H1 (cell line): Measurements from ENCODE around the gene TTC28. TPM values are rescaled to one million over a fixed set of nuclear protein-coding genes. Genes with fewer than 3 reads are reported as not detected.

ENCODE experiments used
- CTCF ChIA-PET: fragments of 300-600 bp; sonication (Branson Sonifier 250); formaldehyde crosslinking; loops from one replicate; lab custom pipeline; 2021; ENCODE audit not compliant: partially characterized antibody; lab: Charles Lee
- POLR2A ChIA-PET: fragments of 300-600 bp; sonication (Branson Sonifier 250); formaldehyde crosslinking; loops from one replicate; lab custom pipeline; 2021; ENCODE audit warnings: inconsistent platforms; ENCODE audit not compliant: partially characterized antibody; lab: Charles Lee
- DNase-seq, 2 experiments: peaks; one replicate each; pipeline versions ENCODE4 v3.0.0 to v3.0.0-alpha.2; 2010 to 2022; ENCODE audit warnings: low spot score in 2 of 2, low read depth in 1 of 2, mixed read lengths in 1 of 2
- FAIRE-seq: peaks from 2 replicates; lab custom pipeline; 2011; peaks lifted over from hg19 to GRCh38; lab: Jason Lieb, UNC
- H2AFZ ChIP-seq: 2 replicates; pipeline ENCODE4 v1.8.1; 2012; ENCODE audit warnings: low read length, inconsistent platforms
- H2AK5ac ChIP-seq: 2 replicates; pipeline ENCODE4 v1.6.1; 2013; ENCODE audit warnings: low read depth, low read length
- H2BK120ac ChIP-seq: replicated peaks from 2 replicates; pipeline ENCODE3; 2013; ENCODE audit warnings: low read depth, low read length, inconsistent platforms
- H2BK12ac ChIP-seq: 2 replicates; pipeline ENCODE4 v1.6.1; 2013; ENCODE audit warnings: low read depth, low read length
- H2BK15ac ChIP-seq: 2 replicates; pipeline ENCODE4 v1.6.1; 2013; ENCODE audit warnings: low read length
- H2BK20ac ChIP-seq: 2 replicates; pipeline ENCODE4 v1.6.1; 2013; ENCODE audit warnings: low read length
- H2BK5ac ChIP-seq: 2 replicates; pipeline ENCODE4 v1.6.1; 2013; ENCODE audit warnings: low read depth, low read length
- H3K14ac ChIP-seq: 2 replicates; pipeline ENCODE4 v1.6.1; 2013; ENCODE audit warnings: inconsistent platforms; ENCODE audit not compliant: insufficient read length
- H3K18ac ChIP-seq: 2 replicates; pipeline ENCODE4 v1.6.1; 2013; ENCODE audit warnings: low read length; ENCODE audit errors: extremely low read depth
- H3K23ac ChIP-seq: 2 replicates; pipeline ENCODE4 v1.6.1; 2013; ENCODE audit warnings: inconsistent platforms; ENCODE audit not compliant: insufficient read length
- H3K23me2 ChIP-seq: 2 replicates; pipeline ENCODE4 v1.6.1; 2013; ENCODE audit warnings: low read depth, low read length
- H3K27ac ChIP-seq: 2 replicates; pipeline ENCODE4 v1.6.1; 2011; ENCODE audit warnings: low read depth, low read length, inconsistent platforms
- H3K27me3 ChIP-seq, 4 experiments: replicated peaks in 1 of 4; 1 replicate in 1 of 4; 2 replicates in 3 of 4; pipeline versions ENCODE4 v1.6.1 to v1.8.1; 2011 to 2013; ENCODE audit warnings: low read length in 3 of 4, mild to moderate bottlenecking in 3 of 4, inconsistent platforms in 2 of 4, mixed read lengths in 2 of 4, moderate library complexity in 1 of 4; ENCODE audit not compliant: control insufficient read depth in 3 of 4, insufficient read depth in 3 of 4; ENCODE audit errors: extremely low read depth in 1 of 4
- H3K36me3 ChIP-seq, 4 experiments: 2 replicates each; pipeline versions ENCODE4 v1.6.1 to v1.8.1; 2011 to 2013; ENCODE audit warnings: mild to moderate bottlenecking in 4 of 4, low read length in 3 of 4, moderate library complexity in 2 of 4, control low read depth in 1 of 4, inconsistent platforms in 1 of 4; ENCODE audit not compliant: insufficient read depth in 4 of 4, control insufficient read depth in 2 of 4
- H3K4ac ChIP-seq: replicated peaks from 2 replicates; pipeline ENCODE3; 2013; ENCODE audit warnings: low read length, low read depth, mixed read lengths, inconsistent platforms; ENCODE audit not compliant: insufficient read length
- H3K4me1 ChIP-seq, 4 experiments: replicated peaks in 1 of 4; 1 replicate in 1 of 4; 2 replicates in 3 of 4; pipeline versions ENCODE4 v1.6.1 to v1.8.1; 2011 to 2013; ENCODE audit warnings: low read length in 3 of 4, inconsistent platforms in 2 of 4, mixed read lengths in 1 of 4; ENCODE audit not compliant: insufficient read depth in 4 of 4, control insufficient read depth in 3 of 4
- H3K4me2 ChIP-seq, 2 experiments: 2 replicates each; pipeline versions ENCODE4 v1.6.1 to v1.8.1; 2011 to 2013; ENCODE audit warnings: low read depth in 2 of 2, low read length in 2 of 2, control low read depth in 1 of 2, inconsistent platforms in 1 of 2, mild to moderate bottlenecking in 1 of 2; ENCODE audit not compliant: insufficient read depth in 1 of 2
- H3K4me3 ChIP-seq, 4 experiments: fragments of 200-600, 300-600 bp in 1 of 4; sonication (generic), shearing (Covaris generic), sonication (Bioruptor Twin) in 1 of 4; 2 replicates each; pipeline versions ENCODE4 v1.5.1 to v1.8.1; 2011 to 2016; ENCODE audit warnings: low read length in 4 of 4, low read depth in 3 of 4, control low read depth in 2 of 4, inconsistent platforms in 2 of 4, mild to moderate bottlenecking in 2 of 4, mixed read lengths in 1 of 4, moderate library complexity in 1 of 4; ENCODE audit not compliant: insufficient read depth in 2 of 4; ENCODE audit errors: extremely low read depth in 1 of 4
- H3K56ac ChIP-seq: replicated peaks from 2 replicates; pipeline ENCODE3; 2013; ENCODE audit warnings: low read depth, mild to moderate bottlenecking, mixed read lengths, low read length, inconsistent platforms; ENCODE audit not compliant: insufficient read length
- H3K79me1 ChIP-seq: 2 replicates; pipeline ENCODE4 v1.6.1; 2013; ENCODE audit warnings: low read depth, low read length, control low read depth
- H3K79me2 ChIP-seq, 2 experiments: 2 replicates each; pipeline versions ENCODE4 v1.6.1 to v1.8.1; 2012 to 2013; ENCODE audit warnings: low read length in 2 of 2, mild to moderate bottlenecking in 2 of 2, inconsistent platforms in 1 of 2; ENCODE audit not compliant: insufficient read depth in 2 of 2, control insufficient read depth in 1 of 2
- H3K9ac ChIP-seq, 4 experiments: replicated peaks in 1 of 4; 1 replicate in 1 of 4; 2 replicates in 3 of 4; pipeline versions ENCODE4 v1.6.1 to v1.8.1; 2011 to 2013; ENCODE audit warnings: low read depth in 3 of 4, low read length in 3 of 4, control low read depth in 2 of 4, mild to moderate bottlenecking in 2 of 4, moderate library complexity in 2 of 4, inconsistent platforms in 1 of 4; ENCODE audit errors: extremely low read depth in 1 of 4
- H3K9me3 ChIP-seq, 2 experiments: 2 replicates each; pipeline versions ENCODE4 v1.6.1 to v1.8.1; 2012 to 2013; ENCODE audit warnings: mild to moderate bottlenecking in 2 of 2, moderate library complexity in 2 of 2, control low read depth in 1 of 2, inconsistent platforms in 1 of 2, low read depth in 1 of 2, low read length in 1 of 2, mixed read lengths in 1 of 2; ENCODE audit not compliant: insufficient read depth in 2 of 2
- H4K20me1 ChIP-seq, 2 experiments: replicated peaks in 1 of 2; 2 replicates each; pipeline versions ENCODE3 to v1.8.1; 2011 to 2013; ENCODE audit warnings: inconsistent platforms in 2 of 2, low read length in 2 of 2, mild to moderate bottlenecking in 1 of 2; ENCODE audit not compliant: insufficient read depth in 2 of 2, control insufficient read depth in 1 of 2
- H4K5ac ChIP-seq: 2 replicates; pipeline ENCODE4 v1.6.1; 2013; ENCODE audit warnings: low read length, low read depth, mixed read lengths, inconsistent platforms; ENCODE audit not compliant: insufficient read length
- H4K8ac ChIP-seq: 2 replicates; pipeline ENCODE4 v1.8.0; 2013; ENCODE audit warnings: mild to moderate bottlenecking, moderate library complexity, low read length, inconsistent platforms; ENCODE audit not compliant: insufficient read depth; ENCODE audit errors: extremely low read depth
- H4K91ac ChIP-seq: replicated peaks from 2 replicates; pipeline ENCODE3; 2013; ENCODE audit warnings: low read length, mixed read lengths, inconsistent platforms; ENCODE audit not compliant: insufficient read length
- BCL11A ChIP-seq, 2 experiments: IDR thresholded peaks; one replicate each; pipeline ENCODE4 v1.6.1; 2011; ENCODE audit warnings: low read depth in 2 of 2, low read length in 2 of 2, mild to moderate bottlenecking in 2 of 2
- CEBPB ChIP-seq: IDR thresholded peaks from 2 replicates; pipeline ENCODE4 v1.6.1; 2012; ENCODE audit warnings: low read depth, low read length
- FOSL1 ChIP-seq: IDR thresholded peaks from 2 replicates; pipeline ENCODE4 v1.6.1; 2011; ENCODE audit warnings: mild to moderate bottlenecking, low read depth, low read length, moderate library complexity; ENCODE audit not compliant: insufficient read depth
- KDM4A ChIP-seq: IDR thresholded peaks from one replicate; pipeline ENCODE4 v1.7.1; 2012; ENCODE audit warnings: low read depth, mild to moderate bottlenecking, moderate library complexity, low read length, inconsistent platforms; ENCODE audit not compliant: severe bottlenecking
- NANOG ChIP-seq: IDR thresholded peaks from 2 replicates; pipeline ENCODE4 v1.6.1; 2011; ENCODE audit warnings: low read length, low read depth, mild to moderate bottlenecking, inconsistent platforms; ENCODE audit not compliant: insufficient read depth, poor library complexity, severe bottlenecking
- PHF8 ChIP-seq: fragments of 200-600 bp; sonication (generic); conservative IDR thresholded peaks from 2 replicates; pipeline ENCODE4 v1.7.1; 2012; ENCODE audit warnings: low read depth, mild to moderate bottlenecking, inconsistent platforms, low read length, moderate library complexity
- POLR2AphosphoS5 ChIP-seq: IDR thresholded peaks from 2 replicates; pipeline ENCODE4 v1.6.1; 2011; ENCODE audit warnings: low read depth, low read length
- RAD21 ChIP-seq, 2 experiments: IDR thresholded peaks in 1 of 2; conservative IDR thresholded peaks in 1 of 2; 2 replicates each; pipeline ENCODE4 v1.6.1; 2011; ENCODE audit warnings: low read depth in 2 of 2, low read length in 2 of 2, improper control_type of control experiment in 1 of 2, inconsistent platforms in 1 of 2, mild to moderate bottlenecking in 1 of 2, moderate library complexity in 1 of 2
- RNF2 ChIP-seq: fragments of 200-900, 300-1000 bp; sonication (generic); IDR thresholded peaks from 2 replicates; pipeline ENCODE4 v1.7.1; 2016; ENCODE audit warnings: borderline replicate concordance, low read depth, mild to moderate bottlenecking, antibody characterized with exemption, low read length; ENCODE audit not compliant: poor library complexity, severe bottlenecking; ENCODE audit errors: missing control alignments
- RXRA ChIP-seq: IDR thresholded peaks from 2 replicates; pipeline ENCODE4 v1.6.1; 2011; ENCODE audit warnings: low read depth, mild to moderate bottlenecking, low read length, moderate library complexity; ENCODE audit not compliant: insufficient read depth
- SP4 ChIP-seq: IDR thresholded peaks from 2 replicates; pipeline ENCODE4 v1.6.1; 2012; ENCODE audit warnings: low read length, inconsistent platforms
- YY1 ChIP-seq: IDR thresholded peaks from 2 replicates; pipeline ENCODE4 v1.6.1; 2011; ENCODE audit warnings: low read depth, mild to moderate bottlenecking, low read length
- ZNF274 ChIP-seq: IDR thresholded peaks from 2 replicates; pipeline ENCODE4 v1.7.0; 2012; ENCODE audit warnings: low read length, borderline replicate concordance; ENCODE audit errors: extremely low read depth
- WGBS, 2 experiments: shearing (Covaris generic) in 1 of 2; methylation state at CpG; one replicate each; pipeline versions ENCODE4 v1.1.6 to v1.1.7; 2013 to 2015; ENCODE audit warnings: low lambda C conversion rate in 2 of 2, mixed read lengths in 2 of 2, inconsistent platforms in 1 of 2, low coverage in 1 of 2, missing lambda C conversion rate in 1 of 2; ENCODE audit not compliant: insufficient replicate concordance in 2 of 2, insufficient coverage in 1 of 2, insufficient read length in 1 of 2; ENCODE audit errors: extremely low coverage in 1 of 2, missing lambda C conversion rate in 1 of 2; 5-methylcytosine and 5-hydroxymethylcytosine counted together
- polyA plus RNA-seq, 7 experiments: library from polyadenylated mRNA; depleted of rRNA in 3 of 7; stranded (reverse) in 5 of 7; unstranded in 2 of 7; fragments of >200 nt in 5 of 7; fragments of 200-250 nt in 2 of 7; gene quantifications; 1 replicate in 5 of 7; 2 replicates in 1 of 7; 4 replicates in 1 of 7; pipeline versions ENCODE4 v1.2.1 to v1.2.3, GENCODE V29; 2011 to 2013; ENCODE audit warnings: missing spikeins in 2 of 7, mixed read lengths in 2 of 7
- total RNA-seq: library from RNA; stranded (reverse); fragmentation: NEBNext Ultra II Directional; extraction: Animal tissue kit (Norgen Biotek cat#: 25700); gene quantifications from 2 replicates; pipeline ENCODE4 v1.2.1, GENCODE V29; 2021

TTC28 gene
- total and polyA plus RNA-seq, 2 of the 8 experiments (the other 6 are each of a cell fraction or from before 2014, with no cell fraction given): 2.6 to 12.6 TPM

DNA sequence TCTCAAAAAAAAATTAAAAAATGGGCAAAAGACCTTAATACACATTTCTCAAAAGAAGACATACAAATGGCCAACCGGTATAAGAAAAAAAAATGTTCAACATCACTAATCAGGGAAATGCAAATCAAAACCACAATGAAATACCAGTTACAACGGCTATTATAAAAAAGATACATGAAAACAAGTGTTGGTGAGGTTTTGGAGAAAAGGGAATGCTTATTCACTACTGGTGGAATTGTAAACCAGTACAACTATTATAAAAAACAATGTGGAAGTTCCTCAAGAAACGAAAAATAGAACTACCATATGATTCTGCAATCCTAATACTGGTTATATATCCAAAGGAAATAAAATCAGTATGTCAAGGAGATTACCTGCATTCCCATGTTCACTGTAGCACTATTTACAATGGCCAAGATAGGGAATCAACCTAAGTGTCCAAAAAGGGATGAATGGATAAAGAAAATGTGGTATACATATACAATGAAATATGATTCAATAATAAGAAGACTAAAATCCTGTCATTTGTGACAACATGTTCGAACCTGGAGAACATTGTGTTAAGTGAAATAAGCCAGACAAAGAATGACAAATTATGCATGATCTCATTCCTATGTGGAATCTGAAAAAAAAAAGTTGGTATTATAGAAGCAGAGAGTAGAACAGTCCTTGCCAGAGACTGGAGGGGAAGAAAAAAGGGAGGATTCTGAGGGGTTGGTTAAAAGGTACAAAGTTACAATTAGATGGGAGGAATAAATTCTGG is 503.7 kb downstream of the TTC28 start:
- H3K23me2 ChIP-seq: no peaks in the 10 kb centered on the region
- H4K5ac ChIP-seq: no peak overlapping the region
- H3K9me3 ChIP-seq: no peaks in the 10 kb centered on the region
- no peaks in the 10 kb centered on the region for H3K79me2 ChIP-seq
- WGBS, 2 experiments: 89% methylated on average over 4 of the region's 4 CpGs; no CpG with 5 or more reads in 1 of the 2 experiments
- no peaks in the 10 kb centered on the region for H3K79me1 ChIP-seq
- no peak overlapping the region for H3K27ac ChIP-seq
- H2BK15ac ChIP-seq: no peak overlapping the region
- no peak overlapping the region for H2BK20ac ChIP-seq
- H3K4ac ChIP-seq: no peak overlapping the region
- H2AFZ ChIP-seq: no peak overlapping the region
- H2BK5ac ChIP-seq: no peak overlapping the region
- H3K4me3 ChIP-seq: no peak overlapping the region
- H3K4me2 ChIP-seq: no peak overlapping the region
- H2AK5ac ChIP-seq: no peak overlapping the region
- no peak for FAIRE-seq
- H4K91ac ChIP-seq: no peak overlapping the region
- no peaks in the 10 kb centered on the region for H4K20me1 ChIP-seq
- no peaks in the 10 kb centered on the region for H3K36me3 ChIP-seq
- no peaks in the 10 kb centered on the region for H3K27me3 ChIP-seq
- CTCF ChIA-PET: no interaction called here
- no peak overlapping the region for H3K9ac ChIP-seq
- no peak overlapping the region for H2BK120ac ChIP-seq
- no peak overlapping the region for H3K14ac ChIP-seq
- no peak overlapping the region for H4K8ac ChIP-seq
- no peak for DNase-seq
- H2BK12ac ChIP-seq: no peak overlapping the region
- H3K4me1 ChIP-seq: no peaks in the 10 kb centered on the region
- H3K23ac ChIP-seq: no peak overlapping the region
- H3K18ac ChIP-seq: no peak overlapping the region
- POLR2A ChIA-PET: no interaction called here
- H3K56ac ChIP-seq: no peak overlapping the region
- TF ChIP-seq KDM4A (no peak), RAD21 (IDR thresholded peaks at IDR 0.05 in 1 of 2, conservative IDR thresholded peaks at IDR 0.05 in 1 of 2; ENCODE audit: low read depth in 2 of 2, low read length in 2 of 2) (no peak), CEBPB (no peak), RNF2 (no peak), BCL11A (IDR thresholded peaks at IDR 0.05; ENCODE audit: low read depth in 2 of 2, low read length in 2 of 2) (no peak), FOSL1 (no peak), ZNF274 (no peak), POLR2AphosphoS5 (no peak), YY1 (no peak), PHF8 (no peak), RXRA (no peak), NANOG (no peak), SP4 (no peak)
